Natural killer cell treated with Interleukin-12 subunit alpha and Interleukin-12 subunit beta and Interleukin-15 and Interleukin-18, amount 100 ng/mL, for 72 hours (primary cell): ENCODE data around the gene TMEM229A. TPM values are rescaled to one million over a fixed set of nuclear protein-coding genes. Genes with fewer than 3 reads are reported as not detected.
"Not testable (repeated sequence)": the region's sequence is repeated elsewhere in the genome, so short reads cannot be mapped to it uniquely, and the experiment has no call there.

Source experiments
- ATAC-seq, 2 donors: fragments of 150-1000 bp; cut with Tn5 transposase in 1 of 2; sonication (Bioruptor Pico), chemical (Tn5 transposase) in 1 of 2; 2 replicates each; pipeline ENCODE4 v1.10.0; 2021
- DNase-seq: peaks from one replicate; pipeline ENCODE4 v3.0.0; 2022; ENCODE audit warnings: low spot score
- H3K27ac Mint-ChIP-seq, 2 donors: 1 replicate in 1 of 2; 2 replicates in 1 of 2; pipeline ENCODE4 v1.8.0; 2022; ENCODE audit warnings: mixed read lengths in 2 of 2, mild to moderate bottlenecking in 1 of 2, moderate library complexity in 1 of 2
- H3K27me3 Mint-ChIP-seq, 2 donors: 1 replicate in 1 of 2; 2 replicates in 1 of 2; pipeline ENCODE4 v1.8.0; 2022; ENCODE audit warnings: mixed read lengths in 2 of 2
- H3K36me3 Mint-ChIP-seq: one replicate; pipeline ENCODE4 v1.8.0; 2022; ENCODE audit warnings: mixed read lengths
- H3K4me1 Mint-ChIP-seq, 2 donors: 1 replicate in 1 of 2; 2 replicates in 1 of 2; pipeline ENCODE4 v1.8.0; 2022; ENCODE audit warnings: low read depth in 2 of 2, mixed read lengths in 2 of 2, mild to moderate bottlenecking in 1 of 2
- H3K4me3 Mint-ChIP-seq: one replicate; pipeline ENCODE4 v1.8.0; 2022; ENCODE audit warnings: mixed read lengths
- H3K9me3 Mint-ChIP-seq: 2 replicates; pipeline ENCODE4 v1.8.0; 2022; ENCODE audit warnings: mixed read lengths
- total RNA-seq, 2 donors: library from RNA; stranded (reverse); gene quantifications; one replicate each; pipeline ENCODE4 v1.2.3, GENCODE V29; 2022

TMEM229A gene
- total RNA-seq, 2 donors from 2014 or later: not detected

DNA sequence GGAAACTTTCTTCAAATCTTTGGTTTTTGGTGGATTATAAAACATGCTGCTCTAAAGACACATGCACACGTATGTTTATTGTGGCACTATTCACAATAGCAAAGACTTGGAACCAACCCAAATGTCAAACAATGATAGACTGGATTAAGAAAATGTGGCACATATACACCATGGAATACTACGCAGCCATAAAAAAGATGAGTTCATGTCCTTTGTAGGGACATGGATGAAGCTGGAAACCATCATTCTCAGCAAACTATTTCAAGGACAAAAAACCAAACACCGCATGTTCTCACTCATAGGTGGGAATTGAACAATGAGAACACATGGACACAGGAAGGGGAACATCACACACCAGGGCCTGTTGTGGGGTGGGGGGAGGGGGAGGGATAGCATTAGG lies 8.5 kb downstream of the TMEM229A start:
- not testable (repeated sequence) for H3K27ac Mint-ChIP-seq, H3K9me3 Mint-ChIP-seq, H3K4me3 Mint-ChIP-seq, H3K36me3 Mint-ChIP-seq, H3K4me1 Mint-ChIP-seq, ATAC-seq, DNase-seq, H3K27me3 Mint-ChIP-seq

DNA sequence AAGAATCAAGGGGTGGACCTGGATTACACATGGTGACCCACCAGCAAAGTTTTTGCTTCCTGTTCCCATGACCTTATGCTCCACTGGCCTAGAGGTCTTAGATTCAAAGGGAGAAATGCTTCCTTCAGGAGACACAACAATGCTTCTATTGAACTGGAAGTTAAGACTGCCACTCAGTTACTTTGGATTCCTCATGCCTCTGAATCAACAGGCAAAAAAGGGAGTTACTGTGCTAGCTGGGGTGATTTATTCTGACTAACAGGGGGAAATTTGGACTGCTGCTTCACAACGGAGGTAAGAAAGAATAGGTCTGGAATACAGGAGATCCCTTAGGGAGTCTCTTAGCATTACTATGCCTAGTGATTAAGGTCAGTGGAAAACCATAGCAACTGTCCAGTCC lies 10.3 kb downstream of the TMEM229A start:
- no peak for DNase-seq
- no peaks in the 10 kb centered on the region for H3K4me1 Mint-ChIP-seq
- peaks cover 4% of the 10 kb centered on the region for H3K36me3 Mint-ChIP-seq
- peaks cover 4% of the 10 kb centered on the region for H3K9me3 Mint-ChIP-seq
- H3K4me3 Mint-ChIP-seq: no peak overlapping the region
- no peak for ATAC-seq
- H3K27me3 Mint-ChIP-seq: no peaks in the 10 kb centered on the region
- no peak overlapping the region for H3K27ac Mint-ChIP-seq

DNA sequence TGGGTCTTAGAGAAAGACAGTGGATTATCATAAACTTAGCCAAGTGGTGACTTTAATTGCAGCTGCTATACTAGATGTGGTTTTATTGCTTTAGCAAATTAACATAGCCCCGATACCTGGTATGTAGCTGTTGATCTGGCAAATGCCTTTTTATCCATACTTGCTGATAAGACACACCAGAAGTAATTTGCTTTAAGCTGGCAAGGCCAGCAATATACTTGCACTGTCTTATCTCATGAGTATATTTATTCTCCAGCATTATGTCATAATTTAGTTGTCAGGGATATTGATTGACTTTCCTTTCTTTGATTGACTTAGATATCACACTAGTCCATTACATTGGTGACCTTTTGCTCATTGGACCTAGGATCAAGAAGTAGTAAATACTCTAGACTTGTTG lies 12.8 kb downstream of the TMEM229A start:
- DNase-seq (no peak), ATAC-seq (no peak)
- Mint-ChIP-seq H3K4me3 (no peak overlapping the region), H3K36me3 (peaks cover 4% of the 10 kb centered on the region), H3K4me1 (no peaks in the 10 kb centered on the region), H3K27ac (no peak overlapping the region), H3K9me3 (peaks cover 7% of the 10 kb centered on the region), H3K27me3 (no peaks in the 10 kb centered on the region)

DNA sequence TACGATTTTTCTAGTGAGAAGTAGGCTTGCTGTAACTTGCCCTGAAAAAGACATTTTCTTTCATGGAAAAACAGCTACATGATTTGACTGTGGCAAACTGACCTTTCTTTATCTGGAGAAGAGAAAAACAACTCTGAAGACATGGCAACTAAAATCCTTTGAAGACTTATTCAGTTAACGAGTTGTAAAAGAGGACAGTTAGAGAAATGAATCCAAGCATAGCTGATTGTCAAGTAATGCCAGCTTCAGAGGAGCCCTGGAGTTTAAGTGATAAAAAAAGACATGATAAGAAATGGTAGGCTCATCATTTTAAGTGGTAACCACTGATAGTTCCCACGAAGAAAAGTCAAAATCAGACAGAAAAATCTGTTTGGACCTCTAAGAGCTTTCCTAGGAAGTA lies 19.6 kb downstream of the TMEM229A start:
- no peaks in the 10 kb centered on the region for H3K27me3 Mint-ChIP-seq
- no peaks in the 10 kb centered on the region for H3K4me1 Mint-ChIP-seq
- ATAC-seq: no peak
- H3K36me3 Mint-ChIP-seq: no peaks in the 10 kb centered on the region
- H3K9me3 Mint-ChIP-seq: peaks cover 3% of the 10 kb centered on the region
- H3K4me3 Mint-ChIP-seq: no peak overlapping the region
- no peak overlapping the region for H3K27ac Mint-ChIP-seq
- DNase-seq: no peak

DNA sequence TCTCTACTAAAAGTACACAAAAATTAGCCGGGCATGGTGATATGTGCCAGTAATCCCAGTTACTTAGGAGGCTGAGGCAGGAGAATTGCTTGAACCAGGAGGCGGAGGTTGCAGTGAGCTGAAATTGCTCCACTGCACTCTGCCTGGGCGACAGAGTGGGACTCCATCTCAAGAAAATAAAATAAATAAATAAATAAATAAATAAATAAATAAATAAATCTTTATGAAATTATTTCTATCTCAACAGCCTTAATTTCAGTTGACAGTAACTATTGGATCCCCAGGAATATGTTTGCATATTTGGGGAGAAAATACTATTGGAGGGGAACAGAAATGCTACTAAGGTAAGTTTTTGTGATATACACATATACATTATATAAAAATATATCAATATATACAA lies 20.0 kb downstream of the TMEM229A start:
- Mint-ChIP-seq H3K4me1 (no peaks in the 10 kb centered on the region), H3K27ac (no peak overlapping the region), H3K27me3 (no peaks in the 10 kb centered on the region), H3K36me3 (no peaks in the 10 kb centered on the region), H3K4me3 (no peak overlapping the region), H3K9me3 (peaks cover 3% of the 10 kb centered on the region)
- no peak for DNase-seq
- ATAC-seq: no peak

DNA sequence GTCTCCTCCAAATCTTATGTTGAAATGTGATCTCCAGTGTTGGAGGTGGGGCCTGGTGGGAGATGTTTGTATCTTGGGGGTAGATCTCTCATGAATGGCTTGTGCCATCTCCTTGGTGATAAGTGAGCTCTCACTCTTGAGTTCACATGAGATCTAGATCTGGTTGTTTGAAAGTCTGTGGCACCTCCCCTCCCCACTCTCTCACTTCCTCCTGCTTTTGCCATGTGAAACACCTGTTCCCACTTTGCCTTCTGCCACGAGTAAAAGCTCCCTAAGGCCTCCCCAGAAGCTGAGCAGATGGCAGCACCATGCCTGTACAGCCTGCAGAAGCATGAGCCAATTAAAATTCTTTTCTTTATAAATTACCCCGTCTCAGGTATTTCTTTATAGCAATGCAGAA lies 23.5 kb downstream of the TMEM229A start:
- no peaks in the 10 kb centered on the region for H3K4me1 Mint-ChIP-seq
- no peak overlapping the region for H3K27ac Mint-ChIP-seq
- H3K36me3 Mint-ChIP-seq: no peaks in the 10 kb centered on the region
- no peak for DNase-seq
- peaks cover 2% of the 10 kb centered on the region for H3K9me3 Mint-ChIP-seq
- no peak overlapping the region for H3K4me3 Mint-ChIP-seq
- no peaks in the 10 kb centered on the region for H3K27me3 Mint-ChIP-seq
- no peak for ATAC-seq

DNA sequence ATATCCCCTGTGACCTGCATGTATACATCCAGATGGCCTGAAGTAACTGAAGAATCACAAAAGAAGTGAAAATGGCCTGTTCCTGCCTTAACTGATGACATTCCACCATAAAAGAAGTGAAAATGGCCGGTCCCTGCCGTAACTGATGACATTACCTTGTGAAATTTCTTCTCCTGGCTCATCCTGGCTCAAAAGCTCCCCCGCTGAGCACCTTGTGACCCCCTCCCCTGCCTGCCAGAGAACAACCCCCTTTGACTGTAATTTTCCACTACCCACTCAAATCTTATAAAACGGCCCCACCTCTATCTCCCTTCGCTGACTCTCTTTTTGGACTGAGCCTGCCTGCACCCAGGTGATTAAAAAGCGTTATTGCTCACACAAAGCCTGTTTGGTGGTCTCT lies 24.6 kb downstream of the TMEM229A start:
- ATAC-seq, H3K4me3 Mint-ChIP-seq, H3K4me1 Mint-ChIP-seq, DNase-seq, H3K36me3 Mint-ChIP-seq, H3K9me3 Mint-ChIP-seq, H3K27me3 Mint-ChIP-seq, H3K27ac Mint-ChIP-seq: not testable (repeated sequence)

DNA sequence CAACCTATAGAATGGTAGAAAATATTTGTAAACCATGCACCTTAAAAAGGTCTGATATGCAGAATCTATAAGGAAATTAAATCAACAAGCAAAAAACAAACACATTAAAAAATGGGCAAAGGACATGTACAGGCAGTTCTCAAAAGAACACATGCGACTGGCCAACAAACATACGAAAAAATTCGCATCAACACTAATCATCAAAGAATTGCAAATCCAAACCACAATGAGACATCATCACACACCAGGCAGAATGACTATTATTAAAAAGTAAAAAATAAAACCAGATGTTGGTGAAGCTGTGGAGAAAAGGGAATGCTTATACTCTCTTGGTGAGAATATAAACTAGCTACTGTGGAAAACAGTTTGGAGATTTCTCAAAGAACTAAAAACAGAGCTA lies 33.2 kb downstream of the TMEM229A start:
- no peak for DNase-seq
- H3K27me3 Mint-ChIP-seq: no peaks in the 10 kb centered on the region
- H3K4me1 Mint-ChIP-seq: no peaks in the 10 kb centered on the region
- H3K9me3 Mint-ChIP-seq: peaks cover 24% of the 10 kb centered on the region
- no peak for ATAC-seq
- H3K36me3 Mint-ChIP-seq: no peaks in the 10 kb centered on the region
- no peak overlapping the region for H3K27ac Mint-ChIP-seq
- H3K4me3 Mint-ChIP-seq: no peak overlapping the region

DNA sequence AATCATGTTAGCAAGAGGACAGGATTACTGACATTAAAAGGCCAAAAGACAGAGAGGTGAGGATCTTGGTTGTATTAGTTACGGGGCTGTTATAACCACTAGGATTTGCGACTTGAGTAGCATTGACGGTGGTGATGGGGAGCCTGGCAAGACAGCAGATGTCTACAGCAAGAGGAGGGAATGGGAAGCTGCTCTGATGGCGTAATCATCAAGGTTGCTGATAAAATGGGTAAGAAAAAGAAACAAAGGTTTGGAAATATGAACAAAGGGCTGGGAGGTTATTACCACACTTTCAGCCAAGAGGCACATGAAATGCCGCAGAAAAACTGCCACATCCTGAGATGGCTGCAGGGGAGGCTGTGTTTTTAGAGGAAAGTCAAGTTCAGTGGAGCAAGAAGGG lies 33.9 kb downstream of the TMEM229A start:
- no peaks in the 10 kb centered on the region for H3K27me3 Mint-ChIP-seq
- H3K4me1 Mint-ChIP-seq: no peaks in the 10 kb centered on the region
- ATAC-seq: no peak
- H3K4me3 Mint-ChIP-seq: no peak overlapping the region
- H3K27ac Mint-ChIP-seq: no peak overlapping the region
- H3K36me3 Mint-ChIP-seq: no peaks in the 10 kb centered on the region
- peaks cover 24% of the 10 kb centered on the region for H3K9me3 Mint-ChIP-seq
- DNase-seq: no peak

DNA sequence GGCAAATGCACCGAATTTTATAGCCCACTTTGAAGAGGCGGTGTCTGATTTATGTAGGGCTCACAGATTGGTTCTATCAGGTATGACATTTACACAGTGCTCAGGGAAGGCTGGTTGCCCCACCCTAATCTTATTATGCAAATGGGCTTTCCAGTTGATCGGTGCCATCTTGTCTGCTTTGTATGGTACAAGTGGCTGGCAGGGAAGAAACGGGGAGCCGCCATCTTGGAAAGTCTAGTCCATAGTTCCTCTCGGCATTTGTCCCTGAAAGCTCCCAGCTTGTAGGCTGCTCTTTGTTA lies 36.6 kb downstream of the TMEM229A start:
- DNase-seq (no peak), ATAC-seq (no peak)
- Mint-ChIP-seq H3K27ac (no peak overlapping the region), H3K27me3 (no peaks in the 10 kb centered on the region), H3K4me3 (no peak overlapping the region), H3K36me3 (no peaks in the 10 kb centered on the region), H3K9me3 (peaks cover 16% of the 10 kb centered on the region), H3K4me1 (no peaks in the 10 kb centered on the region)

DNA sequence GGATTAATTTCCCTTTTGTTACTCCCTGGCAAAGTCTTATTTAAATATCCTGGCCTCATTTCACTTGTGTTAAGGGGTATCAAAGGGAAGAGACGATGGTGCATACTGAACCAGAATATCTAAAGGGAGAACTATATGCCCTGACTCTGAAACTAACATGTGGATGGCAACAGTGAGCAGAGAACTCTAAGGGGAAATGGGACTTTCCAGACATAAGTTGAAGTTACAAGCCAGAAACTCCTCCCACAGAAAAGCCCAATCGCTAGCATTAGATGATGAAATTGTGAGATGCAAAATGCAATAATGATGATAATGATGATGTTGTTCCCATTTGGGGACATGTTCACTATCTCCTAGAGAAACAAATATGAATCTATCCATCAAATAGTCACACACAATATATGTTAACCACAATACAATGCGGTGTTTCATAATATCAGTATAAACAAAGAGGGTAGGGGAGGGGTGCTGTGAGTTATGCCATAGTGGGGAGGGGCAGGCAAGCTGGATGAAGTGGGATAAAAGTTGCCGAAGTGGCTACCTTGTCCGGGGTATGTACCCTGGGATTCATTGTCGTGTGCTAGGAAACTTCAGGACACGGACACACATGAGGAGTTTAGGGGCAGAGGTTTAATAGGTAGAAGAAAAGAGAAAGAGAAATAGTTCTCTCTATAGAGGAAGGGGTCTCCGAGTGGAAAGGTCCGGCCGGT lies 37.1 kb downstream of the TMEM229A start:
- Mint-ChIP-seq H3K4me3 (no peak overlapping the region), H3K4me1 (no peaks in the 10 kb centered on the region), H3K27me3 (no peaks in the 10 kb centered on the region), H3K9me3 (peaks cover 16% of the 10 kb centered on the region), H3K36me3 (no peaks in the 10 kb centered on the region), H3K27ac (no peak overlapping the region)
- DNase-seq: no peak
- ATAC-seq: no peak

DNA sequence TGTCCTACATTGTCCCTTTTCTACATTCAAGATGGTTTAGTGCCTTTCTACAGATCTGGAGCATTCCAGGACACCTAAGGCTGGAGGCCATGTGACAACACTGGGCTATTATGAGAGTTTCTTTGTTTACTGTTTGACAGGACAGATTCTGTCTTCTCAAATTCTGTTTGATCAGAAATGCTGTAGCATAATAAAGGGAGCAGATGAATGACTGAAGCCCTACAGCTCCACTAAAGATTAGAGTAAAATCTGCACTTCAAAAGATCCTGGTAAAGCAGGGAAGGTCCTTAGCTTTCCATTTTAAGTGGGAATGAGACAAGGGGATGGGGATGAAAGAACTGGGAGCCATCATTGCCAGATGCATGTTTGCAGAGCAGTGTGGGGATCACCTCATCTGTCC lies 38.4 kb downstream of the TMEM229A start:
- Mint-ChIP-seq H3K27me3 (no peaks in the 10 kb centered on the region), H3K27ac (no peak overlapping the region), H3K9me3 (peaks cover 14% of the 10 kb centered on the region)

DNA sequence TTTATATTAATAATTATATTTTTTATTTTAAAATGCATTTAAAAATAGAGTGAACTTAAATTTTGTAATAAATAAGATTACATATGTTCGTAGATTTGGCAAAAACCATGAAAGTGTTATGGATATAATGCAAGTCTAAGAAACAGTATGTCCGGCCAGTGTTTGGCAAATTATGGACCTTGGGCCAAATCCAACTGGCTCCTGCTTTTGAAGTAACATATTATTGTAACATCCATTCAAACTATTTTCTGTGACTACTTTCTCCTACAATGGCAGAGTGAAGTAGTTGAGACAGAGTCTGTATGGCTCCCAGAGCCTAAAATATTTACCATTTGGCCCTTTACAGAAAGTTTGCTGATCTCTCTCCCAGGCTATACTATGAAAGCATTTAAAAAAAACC lies 38.9 kb downstream of the TMEM229A start:
- H3K4me1 Mint-ChIP-seq: no peaks in the 10 kb centered on the region
- H3K36me3 Mint-ChIP-seq: no peaks in the 10 kb centered on the region
- peaks cover 13% of the 10 kb centered on the region for H3K9me3 Mint-ChIP-seq
- H3K27ac Mint-ChIP-seq: no peak overlapping the region
- no peaks in the 10 kb centered on the region for H3K27me3 Mint-ChIP-seq
- H3K4me3 Mint-ChIP-seq: no peak overlapping the region
- ATAC-seq (no peak), DNase-seq (no peak)

More for the DNA sequence above, 38.4 kb downstream of the TMEM229A start:
- DNase-seq (no peak), ATAC-seq (no peak)
- Mint-ChIP-seq H3K36me3 (no peaks in the 10 kb centered on the region), H3K4me3 (no peak overlapping the region), H3K4me1 (no peaks in the 10 kb centered on the region)

DNA sequence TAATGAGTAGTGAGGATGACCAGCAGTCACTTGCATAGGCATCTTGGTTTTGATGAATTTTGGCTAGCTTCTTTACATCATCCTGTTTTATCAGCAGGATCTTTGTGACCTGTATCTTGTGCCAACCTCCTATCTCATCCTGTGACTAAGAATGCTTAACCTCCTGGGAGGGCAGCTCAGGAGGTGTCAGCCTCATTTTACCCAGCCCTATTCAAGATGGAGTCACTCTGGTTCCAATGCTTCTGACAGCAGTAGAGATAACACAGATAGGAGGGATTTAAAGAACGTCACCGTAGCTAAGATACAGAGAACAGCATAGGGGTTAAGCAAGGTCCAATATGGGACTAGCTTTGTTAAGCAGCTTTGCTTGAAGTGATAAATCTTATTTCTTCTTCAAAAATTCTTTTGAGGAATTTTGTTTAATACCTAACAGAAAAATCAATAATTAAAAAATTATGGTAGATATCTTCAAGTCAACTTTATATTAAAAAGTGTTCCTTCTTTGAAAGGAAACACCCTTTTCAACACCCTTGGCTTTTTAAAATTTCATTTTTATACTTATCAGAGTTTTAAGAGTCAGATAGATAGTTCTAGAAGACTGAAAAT lies 39.9 kb downstream of the TMEM229A start:
- DNase-seq (no peak), ATAC-seq (no peak)
- Mint-ChIP-seq H3K9me3 (peaks cover 9% of the 10 kb centered on the region), H3K4me3 (no peak overlapping the region), H3K4me1 (no peaks in the 10 kb centered on the region), H3K27me3 (no peaks in the 10 kb centered on the region), H3K27ac (no peak overlapping the region), H3K36me3 (no peaks in the 10 kb centered on the region)

DNA sequence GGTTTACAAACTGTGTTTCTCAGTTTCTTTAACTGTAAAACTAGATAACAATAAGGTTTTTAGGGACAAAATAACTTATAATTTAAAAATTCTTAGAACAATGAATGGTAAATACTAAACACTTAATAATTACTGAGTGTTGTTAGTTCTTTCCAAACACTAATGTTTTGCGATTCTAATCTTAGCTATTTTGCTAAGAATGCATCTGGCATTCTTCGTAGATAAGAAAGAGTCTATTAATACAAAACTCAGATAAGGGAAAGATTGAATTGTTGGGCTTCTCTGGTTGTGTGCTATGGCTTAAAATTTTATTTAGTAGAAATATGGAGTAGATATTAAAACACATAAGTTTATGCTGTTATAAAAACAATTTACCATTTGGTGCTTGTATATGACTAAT lies 45.4 kb downstream of the TMEM229A start:
- no peaks in the 10 kb centered on the region for H3K4me1 Mint-ChIP-seq
- no peak overlapping the region for H3K4me3 Mint-ChIP-seq
- H3K27me3 Mint-ChIP-seq: no peaks in the 10 kb centered on the region
- DNase-seq: no peak
- H3K27ac Mint-ChIP-seq: no peak overlapping the region
- H3K9me3 Mint-ChIP-seq: peaks cover 8% of the 10 kb centered on the region
- ATAC-seq: no peak
- H3K36me3 Mint-ChIP-seq: no peaks in the 10 kb centered on the region
